Colonic mucosa (tissue), 4 donors: Measurements from ENCODE around the gene MPPED1. TPM values are rescaled to one million over a fixed set of nuclear protein-coding genes. Genes with fewer than 3 reads are reported as not detected.

Experiments used
- DNase-seq: peaks from one replicate; pipeline ENCODE4 v3.0.0-alpha.2; 2020
- H3K27ac ChIP-seq: fragments of 200-600 bp; one replicate; pipeline ENCODE4 v1.8.0; 2021
- H3K27me3 ChIP-seq: fragments of 200-600 bp; one replicate; pipeline ENCODE4 v1.8.0; 2021
- H3K36me3 ChIP-seq: fragments of 200-600 bp; one replicate; pipeline ENCODE4 v1.8.0; 2021
- H3K4me1 ChIP-seq: fragments of 200-600 bp; one replicate; pipeline ENCODE4 v1.8.0; 2021; ENCODE audit warnings: mild to moderate bottlenecking
- H3K4me3 ChIP-seq: fragments of 200-600 bp; one replicate; pipeline ENCODE4 v1.8.0; 2021
- H3K9ac ChIP-seq, 2 donors: one replicate each; pipeline ENCODE4 v1.7.0; 2013; ENCODE audit warnings: control low read depth in 2 of 2, low read depth in 2 of 2, low read length in 2 of 2
- H3K9me3 ChIP-seq: fragments of 200-600 bp; one replicate; pipeline ENCODE4 v1.8.0; 2021
- CTCF ChIP-seq: fragments of 200-600 bp; IDR thresholded peaks from one replicate; pipeline ENCODE4 v1.8.0; 2022; ENCODE audit warnings: antibody characterized with exemption, mild to moderate bottlenecking
- intact Hi-C: fragments of 100-400 bp; cut with DNase I; formaldehyde crosslinking; loops from one replicate; pipeline ENCODE4 v1.14.1; 2022
- total RNA-seq, 2 donors: library from RNA; stranded (reverse); fragmentation: NEBNext Ultra II Directional in 1 of 2; extraction: Animal tissue kit (Norgen Biotek cat#: 25700) in 1 of 2; gene quantifications; one replicate each; pipeline ENCODE4 v1.2.1, GENCODE V29; 2021
- donor health status: healthy.
- donor health status: DM: no; HTN: no; CAD: no.
- donor health status: DM: no; HTN: no; CAD: no.

Gene MPPED1
- total RNA-seq, 2 donors from 2014 or later = 0.05 TPM; not detected in 1

DNA sequence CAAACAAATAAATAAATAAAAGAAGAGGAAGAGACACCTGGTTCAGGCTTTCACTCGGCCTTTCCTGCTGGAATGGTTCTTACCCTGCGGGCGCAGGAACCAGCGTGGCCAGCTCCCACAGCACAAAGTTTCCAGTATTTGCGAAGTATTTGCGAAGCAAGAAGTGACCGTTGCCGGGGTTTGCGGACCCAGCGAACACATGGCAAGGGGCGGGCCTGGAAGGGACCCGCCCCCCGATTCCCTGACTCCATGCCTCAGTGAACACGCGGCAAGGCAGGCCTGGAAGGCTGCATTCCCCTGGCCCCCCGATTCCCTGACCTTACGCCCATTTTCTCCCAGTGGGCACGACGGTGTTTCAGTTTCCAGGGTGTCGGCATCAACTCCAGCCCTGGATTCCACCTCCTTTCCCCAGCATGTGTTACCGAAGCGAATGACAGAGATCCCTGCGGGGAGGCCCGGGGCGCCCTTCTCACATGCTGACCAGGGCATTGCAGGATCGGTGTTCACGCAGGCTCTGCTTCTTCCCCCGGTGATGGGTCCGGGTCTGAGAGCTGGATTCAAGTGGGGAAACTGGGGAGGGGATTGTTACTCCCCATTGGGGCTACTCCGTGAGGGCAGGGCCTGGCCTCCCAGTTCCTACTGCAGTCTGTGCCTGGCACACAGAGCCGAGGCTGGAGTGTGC lies 102.8 kb downstream of the MPPED1 start:
- Histone ChIP-seq H3K27me3 (no peaks in the 10 kb centered on the region), H3K27ac (no peak overlapping the region), H3K4me1 (no peaks in the 10 kb centered on the region), H3K4me3 (no peak overlapping the region), H3K9ac (no peak overlapping the region), H3K9me3 (no peaks in the 10 kb centered on the region), H3K36me3 (no peaks in the 10 kb centered on the region)
- intact Hi-C loops = no loop called here
- DNase-seq = no peak
- no peak for TF ChIP-seq CTCF

- H3K36me3 ChIP-seq = no peaks in the 10 kb centered on the region
- H3K9ac ChIP-seq = no peak overlapping the region
- no peaks in the 10 kb centered on the region for H3K9me3 ChIP-seq
- H3K4me1 ChIP-seq = no peaks in the 10 kb centered on the region
- TF ChIP-seq CTCF = no peak
- no peak overlapping the region for H3K4me3 ChIP-seq
- no peak overlapping the region for H3K27ac ChIP-seq
- DNase-seq = no peak
- H3K27me3 ChIP-seq = no peaks in the 10 kb centered on the region
- intact Hi-C loops = no loop called here
Measured at GRCh38 chr22:43515411-43515810, 103.6 kb downstream of the MPPED1 start.

- H3K27ac ChIP-seq = no peak overlapping the region
- H3K4me3 ChIP-seq = no peak overlapping the region
- H3K27me3 ChIP-seq = no peaks in the 10 kb centered on the region
- H3K9me3 ChIP-seq = no peaks in the 10 kb centered on the region
- no peaks in the 10 kb centered on the region for H3K36me3 ChIP-seq
- DNase-seq = no peak
- no peak for TF ChIP-seq CTCF
- no peak overlapping the region for H3K9ac ChIP-seq
- no peaks in the 10 kb centered on the region for H3K4me1 ChIP-seq
- intact Hi-C loops = no loop called here
Measured at GRCh38 chr22:43515902-43516301, 104.1 kb downstream of the MPPED1 start.

DNA sequence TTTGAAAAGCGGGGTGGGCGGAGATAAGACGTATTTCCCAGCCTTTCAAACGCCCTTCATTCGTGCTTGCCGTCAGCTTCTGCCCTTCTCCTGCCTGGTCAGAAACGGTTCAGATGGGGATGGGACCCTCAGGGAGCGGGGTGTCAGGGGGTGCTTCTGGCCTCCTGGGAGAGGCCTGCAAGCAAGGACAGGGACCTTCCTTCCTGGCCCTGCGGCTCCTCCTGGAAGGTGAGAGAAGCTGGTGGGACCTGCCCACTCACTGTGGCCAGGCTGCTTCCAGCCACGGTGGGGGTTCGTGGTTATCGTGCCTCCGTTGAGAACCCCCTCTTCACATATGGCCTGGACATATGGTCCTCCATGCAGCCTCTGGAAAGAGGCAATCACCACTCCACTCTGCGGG lies 104.6 kb downstream of the MPPED1 start:
- no peaks in the 10 kb centered on the region for H3K36me3 ChIP-seq
- no peak overlapping the region for H3K27ac ChIP-seq
- H3K4me3 ChIP-seq = no peak overlapping the region
- H3K9me3 ChIP-seq = no peaks in the 10 kb centered on the region
- H3K4me1 ChIP-seq = no peaks in the 10 kb centered on the region
- intact Hi-C loops = no loop called here
- no peak overlapping the region for H3K9ac ChIP-seq
- TF ChIP-seq CTCF = no peak
- no peaks in the 10 kb centered on the region for H3K27me3 ChIP-seq
- DNase-seq = no peak

DNA sequence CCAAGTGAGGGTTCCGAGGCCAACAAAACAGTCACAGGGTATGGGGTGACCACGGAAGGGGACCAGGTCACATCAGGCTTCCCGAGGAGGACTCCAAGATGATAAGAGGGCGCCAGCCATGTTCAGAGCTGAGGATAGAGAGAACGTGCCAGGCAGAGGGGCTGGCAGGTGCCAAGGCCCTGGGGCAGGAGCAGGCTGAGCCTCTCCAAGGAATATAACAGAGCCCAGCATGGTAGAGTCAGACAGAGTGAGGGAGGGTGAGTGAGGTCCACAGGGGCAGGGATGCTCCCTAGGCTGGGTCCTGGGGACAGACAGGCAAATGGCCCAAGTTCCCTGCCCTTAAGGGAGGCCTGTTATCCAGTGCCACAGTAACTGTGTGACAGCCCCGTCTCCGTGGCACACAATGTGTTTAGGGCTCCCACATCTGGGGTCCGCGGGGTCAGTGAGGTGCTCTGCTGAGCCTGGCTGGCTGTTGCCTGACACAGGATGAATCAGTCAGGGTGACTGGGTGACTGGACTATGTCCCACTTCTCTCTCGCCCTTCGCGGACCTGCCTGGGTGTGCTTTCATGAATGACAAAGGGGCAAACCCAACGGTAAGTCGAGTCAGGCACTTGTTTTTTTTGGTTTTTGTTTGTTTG lies 105.3 kb downstream of the MPPED1 start:
- Histone ChIP-seq H3K27ac (no peak overlapping the region), H3K9me3 (no peaks in the 10 kb centered on the region), H3K9ac (no peak overlapping the region), H3K4me3 (no peak overlapping the region), H3K36me3 (no peaks in the 10 kb centered on the region), H3K27me3 (no peaks in the 10 kb centered on the region), H3K4me1 (no peaks in the 10 kb centered on the region)
- no peak for TF ChIP-seq CTCF
- DNase-seq = no peak
- intact Hi-C loops = no loop called here
